GM21367 (cell line): Measurements from ENCODE around the gene BRAP.
"Not testable (repeated sequence)": the region's sequence is repeated elsewhere in the genome, so short reads cannot be mapped to it uniquely, and the experiment has no call there.

ENCODE experiments used
- ATAC-seq: cut with Tn5 transposase; IDR thresholded peaks from one replicate; pipeline ENCODE4 v1.9.1; 2021; ENCODE audit not compliant: unreplicated experiment

Gene BRAP

GRCh38 chr12:111684485-111685198, 1.1 kb downstream of the BRAP start:
- not testable (repeated sequence) for ATAC-seq

DNA sequence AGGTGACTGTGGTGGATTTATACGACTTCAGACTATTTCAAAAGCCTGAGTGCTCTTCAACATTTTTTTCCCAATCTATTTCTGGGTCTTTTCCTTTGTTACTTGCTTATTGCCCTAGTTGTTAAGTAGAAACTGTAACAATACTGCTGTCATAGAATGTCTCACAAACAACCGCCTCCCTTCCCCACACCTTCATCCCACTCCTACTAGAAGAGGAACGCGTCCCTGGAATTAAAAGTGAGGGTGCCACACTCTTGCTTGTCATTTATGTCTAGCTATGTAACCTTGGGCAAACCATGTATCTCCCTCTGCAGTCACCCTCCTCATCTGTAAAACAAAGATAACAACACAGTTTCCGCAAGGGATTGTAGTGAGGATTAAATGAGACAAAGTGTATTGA, 8.6 kb downstream of the BRAP start:
- no peak for ATAC-seq

GRCh38 chr12:111673503-111673902, 12.3 kb downstream of the BRAP start:
- no peak for ATAC-seq

GRCh38 chr12:111672822-111673381, 12.9 kb downstream of the BRAP start:
- ATAC-seq: no peak

- ATAC-seq: no peak
Observed at GRCh38 chr12:111664961-111665865, 20.5 kb downstream of the BRAP start.

DNA sequence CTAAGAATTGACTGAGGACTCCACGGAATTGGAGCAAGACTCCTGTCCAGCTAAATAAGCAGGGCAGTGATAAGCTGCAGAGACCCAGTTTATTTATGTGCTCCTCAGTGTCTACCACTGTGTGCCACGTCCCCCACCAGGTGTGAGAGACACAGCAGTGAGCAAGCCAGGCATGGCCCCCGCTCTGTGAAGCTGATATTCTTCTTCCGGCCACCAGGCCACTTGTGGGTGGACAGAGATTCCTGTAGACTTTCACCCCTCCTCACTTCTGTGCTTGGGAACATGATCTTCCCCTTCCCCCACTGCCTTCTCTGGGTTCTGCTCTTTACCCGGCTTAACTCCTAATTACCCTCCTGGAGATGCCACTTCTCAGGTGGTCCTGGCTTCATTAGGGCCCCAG, 21.3 kb downstream of the BRAP start:
- ATAC-seq: no peak

GRCh38 chr12:111656016-111656415, 29.7 kb downstream of the BRAP start:
- no peak for ATAC-seq

DNA sequence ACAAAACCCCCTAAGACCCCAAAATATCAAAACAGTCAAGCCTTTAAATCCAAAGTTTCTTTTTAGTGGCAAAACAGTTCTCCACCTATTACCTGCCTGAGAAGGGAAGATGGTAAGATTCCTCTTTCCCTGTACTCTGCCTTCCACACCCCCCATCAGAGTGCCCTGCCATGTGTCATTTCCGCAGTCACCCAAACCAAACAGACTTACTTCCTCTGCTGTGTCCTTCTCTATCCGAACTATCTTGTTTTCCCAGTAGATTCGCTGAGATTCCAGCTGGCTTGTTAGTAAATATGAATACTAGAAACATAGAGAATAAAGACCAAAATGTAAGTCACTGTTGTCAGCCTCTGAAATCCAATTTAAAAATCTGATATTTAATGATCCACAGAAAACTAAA, 30.4 kb downstream of the BRAP start:
- ATAC-seq: no peak

- ATAC-seq: no peak
Observed at GRCh38 chr12:111653596-111653995, 32.2 kb downstream of the BRAP start.

DNA sequence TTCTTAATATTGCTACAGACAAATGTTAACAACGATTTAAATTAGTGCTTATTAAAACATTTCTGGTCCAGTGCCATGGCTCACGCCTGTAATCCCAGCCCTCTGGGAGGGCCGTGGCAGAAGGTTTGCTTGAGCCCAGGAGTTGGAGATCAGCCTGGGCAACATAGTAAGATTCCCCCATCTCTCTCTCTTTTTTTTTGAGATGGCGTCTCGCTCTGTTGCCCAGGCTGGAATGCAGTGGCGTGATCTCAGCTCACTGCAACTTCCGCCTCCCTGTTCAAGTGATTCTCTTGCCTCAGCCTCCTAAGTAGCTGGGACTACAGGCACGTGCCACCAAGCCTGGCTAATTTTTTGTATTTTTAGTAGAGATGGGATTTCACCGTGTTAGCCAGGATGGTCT, 33.2 kb downstream of the BRAP start:
- ATAC-seq: not testable (repeated sequence)

DNA sequence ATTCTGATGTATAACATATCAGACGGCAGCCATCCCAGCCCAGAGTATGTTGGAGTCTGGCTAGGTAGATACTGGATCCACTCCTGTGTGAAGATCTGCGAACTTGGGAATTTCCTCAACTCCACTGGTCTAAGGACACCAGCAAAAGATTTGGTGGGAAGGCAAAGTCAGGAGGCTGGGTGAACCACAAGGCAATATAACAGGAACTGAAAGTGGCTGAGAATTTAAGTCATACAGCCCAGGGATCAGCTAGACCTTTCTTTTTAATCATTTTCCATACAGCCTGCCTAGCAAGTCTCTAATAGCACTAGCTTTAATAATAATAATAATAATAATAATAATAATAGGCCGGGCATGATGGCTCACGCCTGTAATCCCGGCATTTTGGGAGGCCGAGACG, 34.8 kb downstream of the BRAP start:
- ATAC-seq: no peak

DNA sequence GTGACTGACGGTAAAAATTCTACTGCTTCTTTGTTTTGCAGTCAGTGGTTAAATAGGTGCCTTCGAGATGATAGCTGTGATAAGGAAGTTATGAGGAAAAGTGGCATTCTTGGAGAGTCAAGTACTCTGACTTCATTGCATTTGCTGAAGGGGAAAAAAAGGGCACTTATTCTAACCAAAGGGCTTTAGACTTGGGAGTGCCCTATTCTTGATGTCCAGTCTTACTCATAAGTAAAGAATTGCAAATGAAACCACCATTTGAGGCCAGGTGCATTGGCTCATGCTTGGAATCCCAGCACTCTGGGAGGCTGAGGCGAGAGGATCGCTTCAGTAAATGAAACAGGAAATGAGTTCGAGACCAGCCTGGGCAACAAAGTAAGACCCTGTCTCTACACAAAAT, 40.3 kb downstream of the BRAP start:
- ATAC-seq: no peak

- ATAC-seq: no peak
Observed at GRCh38 chr12:111643427-111643826, 42.3 kb downstream of the BRAP start.

- no peak for ATAC-seq
Observed at GRCh38 chr12:111642681-111643426, 42.9 kb downstream of the BRAP start.

- ATAC-seq: no peak
Observed at GRCh38 chr12:111640506-111640905, 45.2 kb downstream of the BRAP start.

GRCh38 chr12:111638556-111638955, 47.2 kb downstream of the BRAP start:
- no peak for ATAC-seq

- no peak for ATAC-seq
Observed at GRCh38 chr12:111636209-111636945, 49.4 kb downstream of the BRAP start.

DNA sequence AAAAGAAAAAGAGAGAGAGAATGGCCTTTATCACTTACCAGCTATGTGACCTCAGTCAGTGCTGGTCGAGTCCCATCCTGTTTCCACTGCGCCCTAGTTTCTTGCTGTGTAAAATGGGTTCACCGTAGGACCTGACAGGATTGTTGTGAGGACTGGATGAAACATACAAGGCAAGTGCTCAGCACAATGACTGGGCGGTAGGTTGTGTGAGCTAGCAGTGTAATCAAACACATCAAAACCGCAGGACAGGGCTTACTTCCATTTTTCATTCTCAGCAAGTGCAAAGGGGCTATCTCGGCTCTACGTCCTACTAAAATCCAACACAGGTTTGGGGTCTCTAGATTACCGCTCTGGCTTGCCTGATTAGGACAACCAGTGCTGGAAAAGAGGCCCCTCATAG, 50.2 kb downstream of the BRAP start:
- ATAC-seq: no peak

DNA sequence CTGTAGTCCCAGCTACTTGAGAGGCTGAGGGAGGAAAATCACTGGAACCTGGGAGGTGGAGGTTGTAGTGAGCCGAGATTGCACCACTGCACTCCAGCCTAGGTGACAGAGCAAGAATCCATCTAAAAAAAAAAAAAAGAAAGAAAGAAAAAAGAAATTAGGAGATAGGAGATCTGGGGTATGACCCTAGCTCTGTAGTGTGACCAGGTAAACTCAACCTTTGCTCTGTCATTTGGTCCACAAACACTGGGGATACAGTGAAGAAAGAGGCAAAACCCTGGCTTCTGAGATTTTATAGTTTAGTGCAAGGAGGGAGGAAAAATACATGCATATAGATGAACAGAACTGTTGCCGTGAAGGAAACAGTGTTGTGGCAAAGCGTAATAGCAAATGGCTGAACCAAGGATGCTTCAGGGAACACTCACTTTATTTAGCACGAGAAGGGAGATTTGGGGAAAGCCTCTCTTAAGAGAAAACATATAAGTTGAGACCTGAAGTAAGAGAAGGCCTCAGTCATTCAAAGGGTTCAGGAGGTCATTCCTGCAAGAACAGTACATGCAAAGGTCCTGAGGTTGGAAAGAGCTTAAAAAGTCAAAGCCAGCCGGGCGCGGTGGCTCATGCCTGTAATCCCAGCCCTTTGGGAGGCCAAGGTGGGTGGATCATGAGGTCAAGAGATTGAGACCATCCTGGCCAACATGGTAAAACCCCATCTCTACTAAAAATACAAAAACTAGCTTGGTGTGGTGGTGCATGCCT, 57.1 kb downstream of the BRAP start:
- no peak for ATAC-seq

DNA sequence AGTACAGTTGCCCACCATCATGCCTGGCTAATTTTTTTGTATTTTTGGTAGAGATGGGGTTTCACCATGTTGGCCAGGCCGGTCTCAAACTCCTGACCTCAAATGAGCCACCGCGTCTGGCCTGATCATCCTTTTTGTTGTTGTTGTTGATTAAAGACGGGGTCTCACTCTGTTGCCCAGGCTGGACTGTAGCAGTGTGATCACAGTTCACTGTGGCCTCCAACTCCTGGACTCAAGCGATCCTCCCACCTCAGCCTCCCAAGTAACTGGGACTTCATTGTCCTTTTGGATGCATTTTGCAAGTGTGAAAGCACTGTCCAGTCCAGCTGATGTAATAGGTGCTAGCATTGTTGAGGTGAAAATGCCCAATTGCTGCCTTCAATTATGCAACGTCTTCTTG, 59.5 kb downstream of the BRAP start:
- ATAC-seq: no peak
